G401 (cell line): Measurements from ENCODE around the gene ADCY2. TPM values are rescaled to one million over a fixed set of nuclear protein-coding genes. Genes with fewer than 3 reads are reported as not detected.

Experiments
- DNase-seq: peaks from one replicate; pipeline ENCODE4 v3.0.0-alpha.2; 2015; ENCODE audit warnings: low spot score
- in situ Hi-C: cut with HindIII; loops from 2 replicates; pipeline ENCODE4 v1.10.0; 2016; ENCODE audit warnings: low sequenced_read_pairs, mixed read lengths
- total RNA-seq: library from RNA; depleted of rRNA; stranded (reverse); fragments of >200 nt; shearing (Covaris generic); gene quantifications from 2 replicates; pipeline ENCODE4 v1.2.3, GENCODE V29; 2014

The ADCY2 gene
- total RNA-seq, 1 experiment from 2014 or later = 0.03 TPM

DNA sequence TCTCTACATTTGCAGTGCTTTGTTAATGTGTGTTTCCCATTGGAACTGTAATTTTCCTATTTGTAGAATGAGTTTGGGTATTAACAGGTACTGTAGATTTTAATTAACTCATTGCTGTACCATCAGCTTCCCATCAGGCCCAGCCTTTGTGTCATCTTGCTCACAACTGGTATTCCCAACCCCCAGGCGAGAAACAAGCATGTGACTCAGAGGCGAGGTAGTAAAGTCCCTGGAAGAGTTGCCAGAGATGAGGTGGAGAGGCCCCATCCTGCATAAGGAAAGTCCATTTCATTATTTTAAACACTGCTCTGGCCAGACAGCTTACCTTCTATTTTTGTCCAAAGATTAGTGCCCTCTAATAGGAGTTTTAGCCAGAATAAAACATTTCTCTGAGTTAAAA lies 29.9 kb downstream of the ADCY2 start:
- in situ Hi-C loops = no loop called here
- DNase-seq = no peak

DNA sequence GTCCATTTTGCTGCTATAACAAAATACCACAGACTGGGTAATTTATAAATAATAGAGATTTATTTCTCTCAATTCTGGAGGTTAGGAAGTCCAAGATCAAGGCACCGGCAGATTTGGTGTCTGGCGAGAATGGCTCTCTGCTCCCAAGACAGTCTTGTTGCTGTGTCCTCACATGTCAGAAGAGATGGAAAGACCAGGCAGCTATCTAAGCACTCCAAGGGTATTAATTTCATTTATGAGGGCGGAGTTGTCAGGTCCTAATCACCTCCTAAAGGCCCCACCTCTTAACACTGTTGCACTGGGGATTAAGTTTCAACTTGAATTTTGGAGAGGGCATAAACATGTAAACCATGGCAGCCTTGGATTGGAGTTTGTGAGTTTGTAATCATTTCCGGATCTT lies 30.3 kb downstream of the ADCY2 start:
- in situ Hi-C loops = no loop called here
- DNase-seq = no peak

DNA sequence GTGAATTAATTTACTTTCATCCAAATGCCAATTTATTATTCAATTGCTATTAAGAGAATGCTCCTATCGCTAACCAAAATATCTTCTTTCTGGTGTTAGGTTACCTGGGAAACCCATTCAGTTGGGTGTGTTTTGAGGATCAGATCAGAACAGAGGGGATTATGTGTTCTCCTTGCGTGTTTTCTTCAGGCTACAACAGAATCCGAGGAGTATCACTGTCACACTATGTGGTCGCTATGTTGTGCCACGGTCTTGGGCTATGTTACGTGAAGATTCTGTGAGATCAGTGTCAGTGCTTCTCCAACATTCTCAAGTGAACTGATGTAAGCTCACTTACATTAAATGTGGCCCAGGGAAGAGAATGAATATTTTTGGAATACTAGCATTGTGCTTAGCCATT lies 39.0 kb downstream of the ADCY2 start:
- in situ Hi-C loops = no loop called here
- DNase-seq = no peak

DNA sequence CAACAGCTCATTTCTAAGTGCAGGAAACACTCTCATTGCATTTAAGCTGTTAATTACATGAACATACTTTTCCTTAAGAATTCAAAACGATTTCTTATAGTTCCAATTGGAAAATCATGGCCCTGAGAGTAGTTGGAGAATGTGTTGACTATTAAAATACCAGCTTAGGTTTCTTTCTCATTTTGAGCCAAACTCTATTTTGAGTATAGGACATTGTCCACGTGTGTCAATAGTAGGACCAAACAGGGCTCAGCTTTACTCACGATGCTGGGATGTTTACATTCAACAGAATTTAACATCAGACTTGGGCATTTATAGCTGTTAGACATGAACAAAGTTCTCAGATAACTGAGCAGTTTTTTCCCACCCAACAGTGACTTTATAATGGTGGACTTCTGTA lies 39.6 kb downstream of the ADCY2 start:
- in situ Hi-C loops = no loop called here
- DNase-seq = no peak

DNA sequence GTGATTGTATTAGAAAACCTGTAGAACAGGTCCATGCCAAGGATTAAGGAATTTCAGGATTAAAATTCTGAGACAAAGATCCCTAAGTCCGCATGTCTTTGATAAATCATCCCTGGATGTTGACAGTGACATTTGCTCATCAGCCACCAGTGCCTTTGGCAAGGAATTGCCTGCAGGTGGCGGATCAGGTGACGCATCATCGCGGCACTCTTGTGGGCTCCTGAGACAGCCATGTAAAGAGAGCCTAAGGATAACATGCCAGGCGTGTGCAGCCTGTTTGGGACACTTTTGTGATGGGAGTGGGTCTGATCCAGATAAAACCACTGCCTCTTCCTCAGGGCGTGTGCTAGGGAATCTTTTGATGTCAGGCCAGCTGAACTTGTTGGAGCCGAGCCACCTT lies 40.6 kb downstream of the ADCY2 start:
- no peak for DNase-seq
- in situ Hi-C loops = no loop called here

DNA sequence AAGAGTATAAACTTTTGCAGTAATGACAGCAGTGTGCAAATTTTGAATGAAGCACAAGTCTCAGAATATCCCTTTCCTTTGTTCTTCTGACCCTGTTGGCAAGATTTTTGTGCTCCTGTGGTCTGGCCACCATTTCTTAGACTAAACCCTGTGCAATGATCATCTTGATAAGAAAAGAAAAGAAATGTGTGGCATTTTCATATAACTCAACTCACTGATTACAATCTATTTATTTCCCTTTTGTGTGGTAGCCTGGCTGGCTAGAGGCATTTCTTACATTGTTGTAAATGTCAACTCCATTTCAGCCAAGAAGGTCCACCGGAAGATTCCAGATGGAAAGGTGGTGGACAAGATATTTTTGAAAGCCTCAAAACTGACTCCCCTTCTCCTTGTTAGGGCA lies 41.9 kb downstream of the ADCY2 start:
- in situ Hi-C loops = no loop called here

DNA sequence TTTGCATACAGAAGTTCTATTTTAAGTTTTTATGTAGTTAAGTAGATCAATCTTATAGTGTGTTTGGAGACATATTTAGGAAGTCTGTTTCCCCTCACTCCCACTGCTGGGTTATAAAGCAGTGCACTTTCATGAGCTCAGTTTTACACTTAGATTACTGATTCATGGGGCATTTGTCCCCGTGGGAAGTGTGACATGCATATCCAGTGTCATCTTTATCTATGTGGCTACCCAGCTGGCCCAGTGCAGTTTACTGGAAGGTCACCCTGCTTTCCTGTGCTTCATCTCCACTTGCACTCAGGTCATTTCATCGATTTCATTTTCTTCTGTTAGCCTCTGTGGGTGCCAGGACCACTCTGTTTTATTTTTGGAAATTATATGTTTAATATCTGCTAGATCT lies 49.1 kb downstream of the ADCY2 start:
- in situ Hi-C loops = no loop called here
- DNase-seq = no peak

More for the DNA sequence above, 41.9 kb downstream of the ADCY2 start:
- no peak for DNase-seq

DNA sequence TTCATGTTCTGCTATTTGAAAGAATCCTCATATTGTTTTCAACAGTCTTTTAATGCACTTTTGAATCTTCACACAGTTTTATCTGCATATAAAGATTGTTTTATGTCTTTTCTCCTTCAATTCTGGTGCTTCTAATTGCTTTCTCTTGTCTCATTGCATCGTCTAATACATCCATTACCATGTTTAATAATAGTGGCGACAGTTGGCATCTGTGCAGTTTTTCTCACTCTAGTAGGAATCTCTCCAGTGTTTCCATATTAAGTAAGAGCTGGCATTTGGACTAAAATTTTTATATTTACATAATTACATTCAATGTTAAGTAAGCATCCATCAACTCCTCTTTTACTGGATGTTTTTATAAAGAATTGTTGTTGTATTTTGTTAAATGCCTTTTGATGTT lies 49.9 kb downstream of the ADCY2 start:
- in situ Hi-C loops = no loop called here
- no peak for DNase-seq

DNA sequence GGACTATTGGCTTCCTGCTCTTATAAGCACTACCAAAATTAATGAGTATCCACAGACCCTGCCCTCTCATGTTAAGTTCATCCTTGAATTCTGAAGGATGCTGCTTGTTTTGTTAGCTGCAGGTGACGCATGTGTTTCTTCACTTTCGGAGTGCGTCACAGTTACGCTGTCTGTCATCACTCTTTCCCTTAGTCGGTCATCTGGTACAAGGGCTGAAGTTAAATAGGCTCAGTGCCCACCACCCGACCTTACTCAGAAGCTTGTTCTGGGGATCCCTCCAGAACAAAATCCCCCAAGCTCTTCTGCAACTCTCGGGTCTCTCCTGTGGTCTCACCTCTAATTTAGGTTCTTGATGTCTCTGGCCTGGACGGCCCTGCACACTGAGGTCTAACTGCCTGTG lies 51.0 kb downstream of the ADCY2 start:
- in situ Hi-C loops = no loop called here
- DNase-seq = no peak

DNA sequence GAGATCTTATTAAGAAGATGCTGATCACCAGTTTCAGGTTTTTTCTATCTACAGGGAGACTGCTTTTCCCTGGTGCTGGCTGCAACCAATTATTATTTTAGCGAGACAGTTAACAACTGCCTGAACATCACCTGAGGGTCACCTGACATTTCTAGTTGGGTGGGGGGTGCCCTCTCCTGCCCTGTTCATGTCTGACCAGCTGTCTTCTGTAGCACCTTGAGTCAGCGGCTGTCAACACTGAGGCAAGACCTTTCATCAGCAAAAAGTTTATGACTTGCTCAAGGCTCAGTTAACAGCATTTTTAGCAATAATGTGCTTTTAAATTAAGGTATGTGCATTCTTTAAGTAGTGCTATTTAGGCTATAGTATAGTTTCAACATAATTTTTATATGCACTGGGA lies 58.0 kb downstream of the ADCY2 start:
- no peak for DNase-seq
- in situ Hi-C loops = no loop called here

DNA sequence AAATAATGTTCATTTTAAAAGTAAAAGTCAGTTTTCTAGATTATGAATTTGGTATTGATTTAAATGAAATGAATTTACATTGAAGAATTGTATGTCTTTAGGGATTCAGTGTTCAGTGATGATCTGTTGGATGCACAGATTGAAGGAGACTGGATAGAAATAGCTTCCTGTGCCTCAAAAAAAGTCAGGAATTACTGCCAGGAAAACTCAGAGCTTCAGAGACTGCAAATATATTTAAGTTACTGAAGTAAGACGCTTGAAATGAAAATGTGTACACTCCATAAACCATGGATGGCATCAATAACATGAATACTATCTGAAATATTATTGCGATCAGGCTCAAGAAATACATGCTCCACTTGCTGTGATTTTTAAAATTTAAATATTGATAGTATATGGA lies 60.3 kb downstream of the ADCY2 start:
- in situ Hi-C loops = no loop called here

DNA sequence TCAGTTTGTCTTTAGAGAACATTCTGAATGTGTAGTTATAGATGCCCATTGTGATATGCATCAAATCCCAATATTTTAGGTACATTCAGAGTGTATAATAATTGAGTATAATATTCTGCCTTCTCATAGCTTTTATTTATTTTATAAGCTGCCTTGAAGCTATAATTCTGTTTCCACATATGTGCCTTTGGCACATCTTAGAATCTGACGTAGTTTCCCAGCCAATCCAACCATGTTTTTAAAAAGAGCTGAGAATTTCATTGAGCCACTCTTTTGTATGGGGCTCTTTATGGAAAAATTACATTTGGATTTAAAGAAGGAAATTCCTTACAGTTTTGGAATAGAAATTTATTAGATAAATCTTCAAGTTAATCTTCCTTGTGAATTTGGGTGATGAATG lies 65.4 kb downstream of the ADCY2 start:
- no peak for DNase-seq
- in situ Hi-C loops = no loop called here

More for the DNA sequence above, 60.3 kb downstream of the ADCY2 start:
- DNase-seq = no peak

DNA sequence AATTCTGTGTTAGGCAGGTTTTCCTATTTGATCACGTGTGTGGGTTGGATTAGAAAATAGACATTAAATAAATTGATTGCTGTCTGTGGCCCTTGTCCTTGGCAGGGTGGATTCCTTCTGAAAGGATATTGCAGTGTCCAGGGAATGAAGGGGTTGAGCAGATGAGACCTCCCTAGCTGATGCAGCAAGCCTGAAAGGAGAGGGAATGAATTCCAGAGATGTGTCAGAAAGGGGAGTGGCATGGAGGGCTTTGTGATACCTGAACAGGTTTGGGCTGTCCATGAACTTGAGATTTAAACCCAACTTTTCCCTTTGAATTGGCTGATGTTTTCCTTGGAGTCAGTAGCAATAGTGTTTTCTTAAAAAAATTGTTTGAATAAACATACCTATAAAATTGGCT lies 66.8 kb downstream of the ADCY2 start:
- in situ Hi-C loops = no loop called here
- no peak for DNase-seq

DNA sequence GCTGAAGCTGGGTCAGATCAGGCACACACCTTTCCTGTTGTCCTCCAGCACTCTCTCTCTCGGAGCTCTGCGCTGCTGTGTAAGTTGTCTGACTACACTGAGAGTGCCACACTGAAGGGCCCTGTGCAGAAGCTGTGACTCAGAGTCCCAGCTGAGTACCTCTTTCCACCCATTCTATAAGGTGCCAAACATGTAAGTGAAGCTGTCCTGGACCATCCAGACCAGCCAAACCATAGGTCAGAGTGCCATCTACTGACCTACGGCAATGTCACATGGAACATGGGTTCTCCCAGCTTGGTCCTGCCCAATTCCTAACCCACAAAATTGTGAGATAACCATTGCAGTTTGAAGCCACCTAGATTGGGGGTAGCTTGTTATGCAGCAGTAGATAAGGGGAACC lies 68.2 kb downstream of the ADCY2 start:
- in situ Hi-C loops = no loop called here

DNA sequence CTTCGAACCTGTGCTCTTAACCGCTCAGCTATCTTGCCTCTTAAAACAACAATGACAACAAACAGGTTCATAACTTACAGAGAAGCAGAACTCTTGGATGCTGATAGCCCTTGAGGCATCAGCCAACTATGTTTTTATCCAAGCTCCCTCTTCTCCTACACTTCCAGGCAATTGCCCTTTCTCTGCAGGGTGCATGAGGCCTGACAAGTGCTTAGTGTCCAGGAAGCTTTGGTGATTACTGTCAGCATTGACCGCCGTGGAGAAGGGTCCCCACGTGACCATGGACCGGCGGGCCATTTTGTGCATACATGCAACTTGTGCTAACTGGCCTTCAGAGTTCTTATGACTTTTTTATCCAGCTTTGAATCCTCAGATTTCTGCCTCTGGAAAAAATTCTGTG lies 71.2 kb downstream of the ADCY2 start:
- in situ Hi-C loops = no loop called here
- DNase-seq = no peak

More for the DNA sequence above, 68.2 kb downstream of the ADCY2 start:
- no peak for DNase-seq

DNA sequence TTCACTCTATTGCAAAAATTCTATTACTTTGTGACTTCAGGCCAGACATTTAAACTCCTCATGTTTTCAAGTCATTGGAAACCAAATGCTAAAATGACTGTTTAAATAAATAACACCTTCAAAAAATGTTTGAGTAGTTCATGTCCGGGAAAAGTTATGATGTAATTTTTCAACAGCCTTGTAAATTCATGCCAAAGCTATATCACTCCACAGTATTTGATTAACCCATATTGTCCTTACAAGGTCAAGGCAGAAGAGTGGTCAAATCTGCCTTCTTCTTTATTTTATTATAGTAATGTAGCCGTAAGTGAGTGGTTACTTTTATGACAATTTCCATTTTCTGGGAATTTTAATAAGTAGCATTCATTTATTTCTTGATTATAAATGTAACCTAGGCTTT lies 72.8 kb downstream of the ADCY2 start:
- DNase-seq = no peak
- in situ Hi-C loops = no loop called here

DNA sequence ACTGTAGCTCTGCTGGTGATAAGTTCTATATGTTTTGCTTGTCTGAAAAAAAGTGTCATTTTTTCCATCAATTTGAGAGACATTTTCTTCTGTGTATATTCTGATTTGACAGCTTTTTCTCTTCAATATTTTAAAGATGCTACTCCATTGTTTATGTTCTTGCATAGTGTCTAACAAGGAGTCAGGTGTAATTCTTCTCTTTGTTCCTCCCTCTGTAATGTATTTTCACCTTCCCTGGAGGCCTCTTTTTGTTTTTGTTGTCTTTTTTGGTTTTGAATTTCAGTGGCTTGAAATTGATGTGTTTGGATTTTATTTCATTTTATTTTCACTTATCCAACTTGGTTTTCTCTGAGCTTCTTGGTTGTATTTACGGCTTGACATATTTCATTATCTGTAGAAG lies 75.8 kb downstream of the ADCY2 start:
- no peak for DNase-seq
- in situ Hi-C loops = no loop called here

DNA sequence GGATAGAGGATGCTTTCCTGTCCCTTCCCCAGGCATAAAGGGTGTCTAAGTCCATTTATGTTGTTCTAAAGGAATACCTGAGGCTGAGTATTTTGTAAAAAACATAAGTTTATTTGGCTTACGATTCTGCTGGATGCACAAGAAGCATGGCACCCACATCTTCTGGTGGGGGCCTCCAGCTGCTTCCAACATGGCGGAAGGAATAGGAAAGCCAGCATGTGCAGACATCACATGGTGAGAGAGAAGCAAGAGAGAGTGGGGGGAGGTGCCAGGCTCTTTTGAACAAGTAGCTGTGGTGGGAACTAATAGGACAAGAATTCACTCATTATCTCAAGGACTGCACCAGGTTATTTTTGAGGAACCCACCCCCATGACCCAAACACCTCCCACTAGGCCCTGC lies 77.2 kb downstream of the ADCY2 start:
- DNase-seq = no peak
- in situ Hi-C loops = no loop called here

DNA sequence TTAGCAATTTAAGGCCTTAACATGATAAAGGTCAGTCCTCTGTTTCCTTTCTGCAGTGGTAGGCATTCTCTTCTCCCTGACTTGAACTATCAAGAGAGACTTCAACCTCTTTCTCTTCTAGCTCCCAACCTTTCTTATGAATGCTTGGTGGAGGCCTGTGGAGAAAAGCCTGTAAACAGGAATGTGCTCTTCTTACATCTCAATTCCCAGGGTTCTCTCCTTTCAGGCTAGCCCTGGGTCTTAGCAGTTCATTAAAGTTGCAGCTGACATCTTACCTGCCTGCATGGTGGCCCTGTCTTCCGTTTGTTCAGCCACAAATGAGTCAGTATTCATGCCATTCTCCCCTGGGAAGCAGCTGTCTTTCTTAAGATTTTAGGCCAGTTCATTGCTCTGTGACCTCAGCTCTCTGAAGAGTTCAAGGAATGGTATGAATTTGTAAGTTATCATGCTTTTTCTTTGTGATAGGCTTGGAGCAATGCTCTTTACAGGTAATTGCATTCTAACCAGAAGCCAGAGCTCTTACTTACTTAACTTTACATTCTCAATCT lies 77.8 kb downstream of the ADCY2 start:
- no peak for DNase-seq

DNA sequence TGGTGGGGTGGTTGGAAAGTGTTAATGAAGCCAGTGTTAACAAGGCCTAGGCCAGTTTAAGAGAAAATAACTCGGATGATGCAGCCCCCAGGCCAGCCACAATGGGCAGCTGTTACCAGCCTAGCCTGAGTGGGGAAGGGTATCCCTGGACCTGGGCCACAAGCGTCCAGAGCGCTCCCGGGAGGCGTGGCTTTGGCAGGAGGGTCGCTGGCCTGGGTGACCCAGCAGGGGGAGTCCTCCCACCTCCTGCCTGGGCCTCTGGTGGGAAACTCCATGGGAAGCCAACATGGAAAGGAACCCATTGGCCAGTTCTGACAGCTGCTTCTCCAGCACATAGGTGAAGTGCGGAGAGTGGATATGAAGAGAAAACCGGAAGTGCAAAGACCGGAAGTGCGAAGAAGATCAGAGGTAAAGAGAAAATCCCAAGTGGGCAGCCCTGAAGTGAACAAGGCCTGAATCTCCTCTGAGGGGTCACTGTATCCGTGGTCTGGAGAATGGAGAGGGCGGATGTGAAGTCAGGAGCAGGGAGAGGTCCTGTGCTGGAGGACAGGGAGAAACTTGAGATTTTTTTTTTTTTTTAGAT lies 79.0 kb downstream of the ADCY2 start:
- DNase-seq = no peak
- in situ Hi-C loops = no loop called here

More for the DNA sequence above, 77.8 kb downstream of the ADCY2 start:
- in situ Hi-C loops = no loop called here

DNA sequence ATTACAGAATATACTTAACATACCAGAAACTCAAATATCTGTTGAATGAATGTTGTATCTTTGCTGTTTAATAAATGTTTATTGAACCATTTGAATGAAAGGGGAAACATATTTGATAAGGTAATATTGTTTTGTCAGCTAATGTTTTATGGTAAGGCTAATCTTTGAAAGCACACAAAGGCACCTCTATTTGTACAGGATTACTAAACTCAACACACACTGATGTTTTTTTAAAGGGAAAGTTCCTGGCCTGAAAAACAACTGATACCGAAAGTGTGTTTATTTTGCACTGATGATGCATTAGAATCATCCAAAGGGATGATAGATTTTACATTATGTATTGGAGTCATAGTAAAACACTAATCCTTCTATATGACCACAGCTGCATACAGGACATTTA lies 82.5 kb downstream of the ADCY2 start:
- no peak for DNase-seq
- in situ Hi-C loops = no loop called here

DNA sequence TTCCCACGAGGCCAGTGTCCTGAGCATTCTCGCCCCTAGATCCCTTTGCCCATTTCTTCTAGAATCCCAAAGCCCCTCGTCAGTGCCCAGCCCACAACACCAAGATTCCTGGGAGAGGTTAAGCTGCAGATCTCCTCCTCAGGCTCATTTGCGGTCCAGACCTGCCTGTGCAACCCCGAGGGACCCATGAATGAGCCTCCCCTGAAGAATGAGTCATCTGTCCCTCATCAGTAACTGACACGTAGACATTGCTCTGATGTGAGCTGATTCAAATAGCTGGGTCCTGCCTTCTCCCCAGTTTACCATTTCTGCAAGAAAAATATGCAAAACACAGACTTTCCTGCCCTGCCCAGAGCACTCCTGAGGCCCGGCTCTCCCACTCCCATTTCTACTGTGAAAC lies 92.8 kb downstream of the ADCY2 start:
- in situ Hi-C loops = no loop called here
- no peak for DNase-seq
